Chondrocyte (in vitro differentiated cells): ENCODE measurements around the gene TRERF1. TPM values are rescaled to one million over a fixed set of nuclear protein-coding genes. Genes with fewer than 3 reads are reported as not detected.

Experiments
- DNase-seq: peaks from one replicate; pipeline ENCODE4 v3.0.0; 2021; ENCODE audit warnings: mixed read lengths, low spot score
- H3K27ac Mint-ChIP-seq: one replicate; pipeline ENCODE4 v1.8.0; 2021; ENCODE audit warnings: mild to moderate bottlenecking, moderate library complexity, mixed read lengths; ENCODE audit not compliant: unreplicated experiment
- H3K27me3 Mint-ChIP-seq: 2 replicates; pipeline ENCODE4 v1.8.0; 2021; ENCODE audit warnings: low read depth, mixed read lengths
- H3K36me3 Mint-ChIP-seq: 2 replicates; pipeline ENCODE4 v1.8.0; 2021; ENCODE audit warnings: low read depth, mixed read lengths
- H3K4me1 Mint-ChIP-seq: 2 replicates; pipeline ENCODE4 v1.8.0; 2021; ENCODE audit warnings: low read depth, mild to moderate bottlenecking, mixed read lengths
- H3K4me3 Mint-ChIP-seq: one replicate; pipeline ENCODE4 v1.8.0; 2021; ENCODE audit warnings: mild to moderate bottlenecking, moderate library complexity, mixed read lengths; ENCODE audit not compliant: unreplicated experiment
- H3K9me3 Mint-ChIP-seq: 2 replicates; pipeline ENCODE4 v1.8.0; 2021; ENCODE audit warnings: low read depth, mixed read lengths
- CTCF ChIP-seq: fragments of 200-600 bp; sonication (generic); IDR thresholded peaks from 2 replicates; pipeline ENCODE4 v1.5.0; 2021; ENCODE audit warnings: antibody characterized with exemption, mild to moderate bottlenecking, moderate library complexity
- total RNA-seq: library from RNA; stranded (reverse); gene quantifications from 3 replicates; pipeline ENCODE4 v1.2.1, GENCODE V29; 2021

TRERF1 gene
- total RNA-seq, 1 donor from 2014 or later, result 1.8 TPM

- DNase-seq, result no peak
- Mint-ChIP-seq H3K4me3 (no peak overlapping the region), H3K27me3 (no peaks in the 10 kb centered on the region), H3K27ac (no peak overlapping the region), H3K36me3 (peaks cover 1% of the 10 kb centered on the region), H3K9me3 (peaks cover 8% of the 10 kb centered on the region), H3K4me1 (peaks cover 14% of the 10 kb centered on the region)
- TF ChIP-seq CTCF, result no peak
These were observed 131.0 kb downstream of the TRERF1 start for GRCh38 chr6:42320762-42321161.

GRCh38 chr6:42318480-42318879 is 133.2 kb downstream of the TRERF1 start:
- no peaks in the 10 kb centered on the region for H3K36me3 Mint-ChIP-seq
- TF ChIP-seq CTCF, result no peak
- H3K27me3 Mint-ChIP-seq, result no peaks in the 10 kb centered on the region
- H3K4me3 Mint-ChIP-seq, result no peak overlapping the region
- peaks cover 4% of the 10 kb centered on the region for H3K9me3 Mint-ChIP-seq
- H3K27ac Mint-ChIP-seq, result no peak overlapping the region
- H3K4me1 Mint-ChIP-seq, result peaks cover 37% of the 10 kb centered on the region
- DNase-seq, result no peak

DNA sequence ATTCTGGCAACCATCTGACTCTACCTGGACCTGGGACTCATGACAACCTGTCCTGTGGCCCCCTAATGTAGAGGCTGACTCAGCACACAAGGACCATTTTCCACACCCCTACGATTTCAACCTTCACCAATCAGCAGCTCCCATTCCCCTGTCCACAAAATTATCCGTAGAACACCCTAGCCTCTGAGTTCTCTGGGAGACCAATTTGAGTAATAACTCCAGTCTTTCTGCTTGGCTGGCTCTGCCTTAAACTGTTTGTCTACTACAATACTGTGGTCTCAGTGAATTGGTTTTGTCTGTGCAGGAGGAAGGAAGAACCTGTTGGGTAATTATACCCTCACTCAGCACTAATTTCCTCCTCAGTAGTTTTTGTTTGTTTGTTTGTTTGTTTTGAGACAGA is 134.7 kb downstream of the TRERF1 start:
- TF ChIP-seq CTCF, result no peak
- DNase-seq, result no peak
- Mint-ChIP-seq H3K36me3 (no peaks in the 10 kb centered on the region), H3K4me3 (no peak overlapping the region), H3K27me3 (no peaks in the 10 kb centered on the region), H3K4me1 (peaks cover 47% of the 10 kb centered on the region), H3K9me3 (peaks cover 4% of the 10 kb centered on the region), H3K27ac (peak overlapping the region; percentile 93)

- no peak for DNase-seq
- Mint-ChIP-seq H3K4me3 (no peak overlapping the region), H3K27ac (peak overlapping the region; percentile 93), H3K9me3 (peaks cover 2% of the 10 kb centered on the region), H3K4me1 (peaks cover 47% of the 10 kb centered on the region), H3K27me3 (no peaks in the 10 kb centered on the region), H3K36me3 (no peaks in the 10 kb centered on the region)
- TF ChIP-seq CTCF, result no peak
These were observed 135.4 kb downstream of the TRERF1 start for GRCh38 chr6:42315991-42316970.

- no peak for DNase-seq
- no peak for TF ChIP-seq CTCF
- no peak overlapping the region for H3K4me3 Mint-ChIP-seq
- H3K27ac Mint-ChIP-seq, result peak overlapping the region; percentile 93
- no peaks in the 10 kb centered on the region for H3K9me3 Mint-ChIP-seq
- H3K4me1 Mint-ChIP-seq, result peaks cover 47% of the 10 kb centered on the region
- H3K36me3 Mint-ChIP-seq, result no peaks in the 10 kb centered on the region
- H3K27me3 Mint-ChIP-seq, result no peaks in the 10 kb centered on the region
These were observed 136.3 kb downstream of the TRERF1 start for GRCh38 chr6:42315259-42315990.
